ENCODE measurements around the gene CTNNA2. TPM values are rescaled to one million over a fixed set of nuclear protein-coding genes. Genes with fewer than 3 reads are reported as not detected.

Gene CTNNA2
- total and polyA plus RNA-seq, 2 of the 8 experiments (the other 6 are each of a cell fraction or from before 2014, with no cell fraction given), result 3.9 to 9.0 TPM

- TF ChIP-seq CHD7 (IDR thresholded peaks at IDR 0.05; ENCODE audit: insufficient replicate concordance, low read length) (no peak), HDAC6 (IDR thresholded peaks at IDR 0.05; ENCODE audit: low read depth, low read length) (no peak), EZH2 (IDR thresholded peaks at IDR 0.05; ENCODE audit: low read depth, low read length, severe bottlenecking) (no peak), FOSL1 (IDR thresholded peaks at IDR 0.05; ENCODE audit: insufficient read depth, low read depth, low read length) (no peak), MAX (IDR thresholded peaks at IDR 0.05) (no peak), ZNF274 (IDR thresholded peaks at IDR 0.05; ENCODE audit: borderline replicate concordance, extremely low read depth, low read length) (no peak), JUND (IDR thresholded peaks at IDR 0.05; ENCODE audit: low read length) (no peak), SIRT6 (IDR thresholded peaks at IDR 0.05; ENCODE audit: low read length) (no peak)
Observed at GRCh38 chr2:80655265-80655664, 1142.4 kb downstream of the CTNNA2 start (continued).

Measured in H1 (cell line).